Hypothalamus (tissue), 51 donors: Measurements from ENCODE around the gene GTPBP3.

ENCODE experiments used
- DNase-seq, 51 donors: peaks; one replicate each; lab custom pipeline; 2025; lab: John Stamatoyannopoulos, UW

The GTPBP3 gene

GRCh38 chr19:17370026-17370587 is 32.8 kb downstream of the GTPBP3 start:
- DNase-seq: peak in 1 of 51 donors; percentile 8

DNA sequence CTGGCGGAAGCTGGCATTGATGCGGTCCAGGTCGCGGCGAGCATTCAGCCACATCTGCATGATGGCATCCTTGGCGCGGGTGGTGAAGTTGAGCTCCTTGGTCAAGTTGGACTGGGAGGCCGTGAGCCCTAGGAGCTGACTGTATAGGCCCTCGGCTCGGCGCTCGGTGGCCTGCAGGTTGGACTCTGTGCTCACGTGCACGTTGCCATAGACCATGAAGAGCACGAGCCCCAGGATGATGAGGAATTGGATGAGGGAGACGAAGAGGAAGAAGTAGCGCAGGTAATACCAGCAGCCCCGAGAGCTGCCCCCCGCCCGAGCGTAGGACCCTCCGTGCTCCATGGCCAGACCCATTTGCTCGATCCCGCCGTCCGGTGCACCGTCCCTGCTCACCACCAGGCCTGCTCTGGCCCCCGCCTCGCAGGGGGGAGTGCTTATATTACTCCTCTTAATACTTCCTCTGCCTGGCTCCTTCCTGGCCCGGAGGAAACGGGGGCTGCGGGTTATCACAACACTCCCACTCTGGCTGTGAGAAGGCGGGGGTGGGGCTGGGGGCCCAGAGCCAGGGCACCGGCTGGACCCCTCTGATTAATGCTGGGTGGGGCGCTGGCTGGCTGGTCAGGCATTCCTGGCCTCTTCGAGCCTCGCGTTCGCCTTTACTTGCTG is 39.7 kb downstream of the GTPBP3 start, which contains the start of gene PLVAP:
Gene PLVAP, minus strand, starts transcription at position 408 of the 666 bp plus-strand sequence. Its CDS starts 54 bp downstream, at position 354.
- peak in 1 of 51 donors; percentile 6 for DNase-seq

- no peak for DNase-seq
Observed at GRCh38 chr19:17378271-17378670, 40.9 kb downstream of the GTPBP3 start.

- peak in 1 of 51 donors; percentile 8 for DNase-seq
Observed at GRCh38 chr19:17379221-17379631, 41.9 kb downstream of the GTPBP3 start.

GRCh38 chr19:17380426-17381138 is 43.2 kb downstream of the GTPBP3 start:
- DNase-seq: no peak

GRCh38 chr19:17385878-17386611 is 48.7 kb downstream of the GTPBP3 start:
- peak in 18 of 51 donors; percentile 3 to 42 (median 16) for DNase-seq

DNA sequence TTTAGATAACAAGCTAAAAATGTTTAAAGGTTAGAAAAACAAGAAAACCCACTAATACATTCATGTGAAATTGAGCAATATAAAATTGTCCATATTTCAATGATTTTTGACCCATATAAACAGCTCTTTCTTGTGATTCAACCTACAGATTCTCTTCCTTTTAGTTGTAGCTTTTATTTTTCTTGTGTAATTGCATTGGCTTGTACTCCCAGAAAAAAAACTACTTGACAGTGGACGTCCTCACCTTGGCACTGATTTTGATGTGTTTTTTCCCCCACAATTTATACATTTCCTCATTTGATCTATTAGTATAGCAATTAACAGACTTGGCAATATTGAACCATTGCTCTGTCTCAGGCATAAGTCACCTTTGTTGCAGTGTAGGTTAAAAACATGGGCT is 51.9 kb downstream of the GTPBP3 start:
- DNase-seq: no peak

- DNase-seq: no peak
Observed at GRCh38 chr19:17389957-17390664, 52.8 kb downstream of the GTPBP3 start.

- DNase-seq: peak in 50 of 51 donors; percentile 18 to 90 (median 72)
Observed at GRCh38 chr19:17390665-17391370, 53.5 kb downstream of the GTPBP3 start.

- peak in 2 of 51 donors; percentile 4 to 10 for DNase-seq
Observed at GRCh38 chr19:17391371-17392151, 54.2 kb downstream of the GTPBP3 start.
